NCI-H187 treated with DMSO at 0.1 percent for 48 hours (cell line): ENCODE measurements around the gene CD46.

ENCODE experiments used
- DNase-seq: peaks from one replicate; lab custom pipeline; 2025; lab: John Stamatoyannopoulos, UW

Gene CD46

DNA sequence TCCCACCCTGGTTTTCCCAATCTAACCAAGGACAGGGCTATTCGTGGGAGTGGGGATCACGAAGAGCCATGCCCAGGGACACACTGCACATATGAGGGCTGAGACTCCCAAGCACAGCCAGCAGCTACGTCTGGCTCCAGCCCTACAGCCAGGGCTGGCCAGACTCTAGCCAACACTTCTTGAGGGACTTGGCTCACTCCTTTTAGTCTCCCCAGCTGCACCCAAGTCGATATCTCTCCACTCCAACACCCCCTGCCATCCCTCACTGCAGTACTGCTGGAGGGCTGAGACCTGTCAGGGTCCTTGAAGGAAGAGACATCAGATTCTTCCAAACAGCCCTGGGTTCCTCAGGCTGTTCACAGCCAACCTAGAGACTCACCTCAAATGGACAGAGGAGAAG, 62.6 kb downstream of the CD46 start:
- no peak for DNase-seq

DNA sequence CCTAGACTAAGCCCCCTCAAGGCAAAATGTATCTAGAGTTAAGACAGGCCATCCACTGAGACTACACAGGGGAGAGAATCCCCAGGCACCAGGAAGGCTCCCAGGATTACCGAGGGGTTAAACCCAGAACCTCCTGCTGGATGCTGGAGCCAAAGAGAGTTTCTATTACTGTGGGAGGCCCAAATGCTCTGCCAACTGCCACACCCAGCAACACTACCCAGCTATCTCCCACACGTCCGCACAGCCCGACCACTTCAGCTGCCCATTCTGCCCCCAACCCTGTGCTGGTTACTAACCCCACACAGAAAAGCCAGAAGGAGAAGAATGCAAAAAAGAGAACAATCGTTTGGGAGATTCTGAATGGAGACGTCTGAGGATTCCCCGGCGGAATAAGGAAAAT, 63.6 kb downstream of the CD46 start:
- no peak for DNase-seq

DNA sequence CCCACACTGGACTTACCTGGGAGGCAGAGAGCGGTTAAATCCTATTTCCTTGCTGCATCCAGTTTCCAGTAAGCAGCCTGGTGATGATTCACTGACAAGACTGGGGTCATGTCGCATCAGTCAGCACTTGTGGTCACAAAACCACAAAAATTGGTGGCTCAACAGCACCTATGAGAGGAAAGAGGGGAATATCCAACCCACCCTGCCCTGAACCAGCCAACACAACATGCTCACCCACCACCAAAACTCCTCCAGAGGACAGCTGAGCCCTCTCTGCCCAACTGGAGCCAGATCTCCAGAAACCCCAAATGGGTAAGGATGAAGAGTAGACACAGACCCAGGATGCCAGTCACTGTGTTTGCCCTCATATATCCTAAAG, 64.0 kb downstream of the CD46 start:
- no peak for DNase-seq

DNA sequence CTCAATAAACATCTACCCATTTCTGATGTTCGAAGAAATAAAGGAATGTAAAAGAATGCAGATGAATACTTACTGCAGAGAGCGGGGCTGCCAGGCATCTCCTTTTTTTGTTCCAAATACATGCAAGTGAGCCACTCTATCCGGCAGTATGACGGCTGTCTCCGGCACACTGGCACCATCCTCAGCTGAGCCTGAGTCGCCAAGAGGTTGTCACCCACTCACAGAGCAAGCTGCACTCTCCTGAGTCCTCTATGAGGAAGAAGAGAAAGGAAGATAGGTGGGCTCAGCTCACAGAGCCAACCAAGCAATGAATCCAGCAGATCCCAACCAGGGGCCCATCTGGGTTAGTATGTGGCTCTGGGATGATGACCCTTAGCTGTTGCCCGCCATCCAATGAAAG, 65.3 kb downstream of the CD46 start:
- DNase-seq, result no peak

DNA sequence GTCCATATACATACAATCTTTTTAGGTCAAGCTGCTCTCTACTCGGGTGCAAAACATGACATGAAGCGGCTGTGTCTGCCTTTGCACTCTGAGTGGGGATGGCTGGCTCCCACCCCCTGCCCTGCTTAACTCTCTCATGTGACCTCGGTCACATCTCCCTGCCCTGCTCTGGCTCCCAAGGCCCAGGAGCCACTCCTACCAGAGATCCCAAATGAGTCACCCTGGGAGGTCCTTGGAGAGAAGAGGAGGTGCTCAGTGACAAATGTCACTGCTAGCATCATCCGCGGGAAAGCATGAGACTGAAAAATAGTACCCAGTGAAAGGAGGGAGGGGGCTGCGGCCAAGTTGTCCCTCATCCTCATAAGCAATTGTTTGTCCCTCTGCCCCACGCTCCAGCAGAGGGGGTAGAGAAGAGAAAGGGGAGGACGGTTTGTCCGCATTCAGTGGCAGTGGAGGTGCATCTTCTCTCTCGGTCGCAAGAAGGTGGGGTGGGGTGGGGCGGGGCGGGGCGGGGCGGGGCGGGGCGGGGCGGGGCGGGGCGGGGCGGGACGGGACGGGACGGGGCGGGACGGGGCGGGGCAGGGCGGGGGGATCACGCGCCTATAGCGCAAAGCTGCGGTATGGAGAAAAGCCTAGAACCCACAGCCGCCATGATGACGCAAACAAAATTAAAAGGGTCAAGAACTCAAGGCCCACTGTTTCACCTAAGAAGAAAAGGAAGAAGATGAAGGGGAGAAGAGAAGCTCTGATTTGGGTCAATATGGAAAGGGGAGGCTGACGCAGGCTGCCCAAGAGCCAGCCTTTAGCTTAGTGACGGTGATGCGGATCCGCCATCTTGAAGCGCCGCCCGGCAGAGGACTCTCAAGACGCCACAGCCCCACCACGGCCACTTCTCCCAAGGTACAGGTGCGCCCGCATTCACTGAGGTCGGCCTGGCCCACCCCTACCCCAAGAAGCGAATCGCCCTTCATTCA, 66.2 kb downstream of the CD46 start:
- no peak for DNase-seq

GRCh38 chr1:207818971-207819451, 67.2 kb downstream of the CD46 start:
- DNase-seq, result no peak

GRCh38 chr1:207820568-207821463, 69.0 kb downstream of the CD46 start:
- no peak for DNase-seq

DNA sequence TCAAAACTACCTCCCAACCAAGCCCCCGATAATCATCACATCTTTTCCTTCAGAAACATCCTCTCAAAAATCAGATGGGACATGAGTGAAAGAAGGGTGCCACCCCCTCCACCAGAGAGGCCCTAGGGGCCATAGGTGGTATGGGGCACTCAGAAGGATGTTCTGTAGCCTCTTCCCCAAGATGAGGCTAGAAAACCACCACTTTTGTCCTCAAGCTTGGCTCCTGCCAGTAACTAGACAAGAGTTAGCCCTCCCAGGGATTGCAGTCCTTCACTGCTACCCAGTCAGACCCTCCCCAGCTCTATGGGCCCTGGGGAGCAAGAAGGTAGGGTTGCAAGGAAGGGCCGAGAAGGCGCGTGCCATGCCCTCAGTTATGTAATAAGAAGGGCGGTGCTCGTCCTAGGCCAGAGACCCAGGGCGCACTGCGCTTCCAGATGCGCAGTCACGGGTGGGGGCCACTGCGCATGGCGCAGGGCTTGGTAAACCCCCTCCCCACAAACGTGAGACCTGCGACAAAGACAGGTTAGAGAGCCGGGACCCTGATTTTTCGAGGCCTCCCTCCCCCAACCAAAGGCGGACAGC, 69.7 kb downstream of the CD46 start:
- DNase-seq, result no peak

DNA sequence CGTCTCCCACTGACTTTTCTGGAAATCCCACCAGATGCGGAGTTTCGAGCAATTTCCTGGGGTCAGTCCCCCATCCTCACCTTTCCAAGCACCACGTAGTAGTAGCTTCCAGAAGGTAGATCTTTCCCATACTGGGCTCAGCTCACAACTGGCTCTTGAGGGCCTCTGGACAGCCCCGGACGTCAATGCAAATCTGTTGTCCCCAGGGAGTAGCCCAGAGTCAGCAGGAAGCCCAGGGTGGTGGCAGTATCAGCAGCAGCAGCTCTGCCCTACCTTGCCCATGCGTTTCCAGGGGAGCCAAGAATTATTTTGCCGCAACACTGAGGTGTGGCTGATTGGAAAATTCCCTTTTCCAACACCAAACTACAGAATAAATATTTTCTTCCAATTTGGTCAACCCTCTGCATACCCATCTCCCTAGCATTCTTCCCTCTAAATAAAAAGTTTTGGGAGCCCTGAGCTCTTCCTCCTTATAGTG, 70.3 kb downstream of the CD46 start:
- DNase-seq, result no peak

GRCh38 chr1:207822602-207823451, 71.0 kb downstream of the CD46 start:
- DNase-seq, result no peak

DNA sequence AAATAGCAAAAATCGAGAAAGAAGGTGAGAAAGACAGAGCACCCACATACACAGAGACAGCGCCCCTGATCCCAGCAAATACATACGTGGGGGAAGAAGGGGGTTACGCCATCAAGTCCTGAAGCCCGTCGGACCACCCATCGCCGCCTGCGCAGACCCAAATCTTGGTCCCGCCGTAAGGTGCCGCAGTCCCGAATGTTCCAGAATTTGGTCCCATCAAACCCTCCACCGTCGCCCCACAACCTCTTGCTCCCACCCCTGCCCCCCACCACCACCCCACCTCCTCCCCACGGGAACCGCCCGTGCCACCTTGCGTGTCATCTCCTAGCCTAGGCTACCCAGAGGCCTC, 71.7 kb downstream of the CD46 start:
- no peak for DNase-seq

DNA sequence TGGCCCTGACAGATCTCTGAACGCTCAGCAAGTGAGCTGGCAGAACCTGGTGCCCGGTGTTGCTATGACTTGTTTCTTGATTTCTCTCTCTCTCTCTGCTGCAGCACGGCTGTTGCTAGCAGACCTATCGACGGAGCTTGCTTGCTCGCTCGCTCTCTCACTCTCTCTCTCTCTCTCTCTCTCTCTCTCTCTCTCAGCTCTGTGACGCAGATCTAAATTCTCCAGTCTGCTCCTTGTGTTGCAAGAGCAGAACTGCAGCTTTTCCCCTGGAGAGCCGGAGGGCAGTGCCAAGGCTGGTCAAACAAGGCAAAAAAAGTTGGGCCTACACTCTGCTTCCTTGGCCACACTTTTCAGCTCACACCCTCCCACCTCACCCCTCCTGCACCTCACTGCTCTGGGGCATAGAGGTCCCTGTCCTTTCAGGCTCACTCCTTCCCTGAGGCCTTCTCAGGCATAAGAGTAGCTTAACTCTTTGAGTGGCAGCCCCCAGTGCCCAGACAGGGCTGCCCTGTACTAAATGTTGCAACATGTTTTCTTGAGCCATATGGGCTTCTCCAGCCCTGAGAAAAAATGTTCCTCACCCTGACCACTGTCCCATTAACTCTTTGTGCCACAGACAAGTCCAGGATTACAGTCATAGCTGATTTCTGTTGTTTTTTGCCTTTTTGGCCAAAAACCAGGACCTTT, 72.2 kb downstream of the CD46 start:
- no peak for DNase-seq

GRCh38 chr1:207824691-207825408, 73.0 kb downstream of the CD46 start:
- DNase-seq, result no peak

GRCh38 chr1:207825409-207825695, 73.5 kb downstream of the CD46 start:
- DNase-seq, result no peak

GRCh38 chr1:207825719-207826556, 74.1 kb downstream of the CD46 start:
- DNase-seq, result no peak

DNA sequence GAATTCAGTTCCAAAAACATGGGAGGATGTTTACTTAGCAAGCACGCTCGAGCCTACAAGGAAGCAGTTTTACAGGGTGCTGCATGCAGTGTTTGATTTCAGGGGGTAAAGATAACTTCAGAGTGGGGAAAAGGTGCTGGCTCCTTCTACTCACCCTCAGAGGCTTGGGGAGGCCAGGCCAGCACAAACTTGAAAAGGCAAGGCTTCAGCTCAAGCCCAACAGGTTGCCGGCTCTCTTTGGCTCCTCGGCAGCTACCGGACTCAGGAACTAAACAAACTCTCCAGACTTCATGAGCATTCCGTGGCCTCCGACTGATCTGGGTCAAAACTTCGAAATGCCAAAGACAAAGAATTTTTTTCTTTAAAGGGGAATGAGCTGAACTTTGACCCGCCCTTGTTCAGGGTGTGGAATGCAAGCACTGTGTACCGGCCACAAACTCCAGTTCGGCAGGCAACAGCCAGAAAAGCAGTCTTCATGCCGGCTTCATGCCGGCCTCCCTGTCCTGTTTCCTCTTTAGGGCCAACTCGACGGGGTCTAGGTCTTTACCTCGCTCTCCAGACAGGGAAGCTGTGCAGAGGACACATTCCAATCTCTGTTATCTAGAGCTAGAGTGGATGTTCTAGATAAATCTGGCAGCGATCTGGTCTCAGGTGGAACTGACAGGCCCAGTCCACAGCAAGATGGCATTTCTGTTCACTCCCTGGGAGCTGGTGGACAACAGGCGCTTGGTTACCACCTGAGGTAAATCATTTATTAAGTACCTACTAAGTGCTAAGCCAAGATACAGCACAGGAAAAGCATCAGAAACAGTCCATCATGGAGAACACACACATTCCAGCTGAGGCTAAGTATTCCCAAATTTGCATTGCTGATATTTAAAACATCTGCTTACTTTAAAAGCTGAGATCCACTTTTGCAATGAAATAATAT, 75.0 kb downstream of the CD46 start:
- no peak for DNase-seq

- DNase-seq, result no peak
These were observed 75.6 kb downstream of the CD46 start for GRCh38 chr1:207827488-207827830.

DNA sequence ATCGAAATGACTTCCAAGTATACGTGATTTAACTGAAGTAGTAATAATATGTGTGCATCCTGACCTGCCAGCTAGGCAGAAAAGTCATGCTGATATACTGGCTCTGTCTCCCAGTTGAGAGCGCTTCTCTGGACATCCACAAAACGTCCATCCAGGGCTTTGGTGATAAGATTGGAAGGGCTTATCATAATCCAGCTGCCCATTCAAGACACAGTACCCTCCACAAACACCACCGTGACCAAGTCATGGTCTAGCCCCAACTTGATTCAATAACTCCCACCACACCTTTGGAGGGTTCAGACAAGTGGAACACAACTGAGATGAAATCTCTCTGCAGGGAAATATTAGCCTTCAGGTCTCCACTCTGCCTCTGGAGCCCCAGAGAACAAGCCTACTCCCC, 76.2 kb downstream of the CD46 start:
- DNase-seq, result no peak
